Stimulated activated CD8-positive, alpha-beta memory T cell treated with anti-CD3 and anti-CD28 coated beads, Interleukin-7, amount 100 ng/mL, for 4 hours (primary cell): ENCODE data around the gene PEAR1.
A peak's percentile ranks its signal among the peaks of the same experiment; 100 is the strongest.

Experiments used
- DNase-seq, 2 donors: peaks; one replicate each; pipeline ENCODE4 v3.0.0-alpha.2; 2020; ENCODE audit warnings: low read depth in 2 of 2

PEAR1 gene

GRCh38 chr1:156893048-156893953, at the start of gene PEAR1:
Gene PEAR1, plus strand, starts transcription at chr1:156893718. Its CDS starts 10,209 bp downstream, at chr1:156903927.
- DNase-seq: no peak

GRCh38 chr1:156844102-156844501, 49.4 kb upstream of the PEAR1 start:
- DNase-seq: no peak

- no peak for DNase-seq
These were observed 48.9 kb upstream of the PEAR1 start for GRCh38 chr1:156844638-156845037.

GRCh38 chr1:156845055-156845952, 48.2 kb upstream of the PEAR1 start:
- peak; percentile 16 to 38 for DNase-seq

GRCh38 chr1:156845953-156846545, 47.5 kb upstream of the PEAR1 start:
- no peak for DNase-seq

- DNase-seq: no peak
These were observed 46.9 kb upstream of the PEAR1 start for GRCh38 chr1:156846643-156847042.

- DNase-seq: no peak
These were observed 45.7 kb upstream of the PEAR1 start for GRCh38 chr1:156847591-156848460.

- peak; percentile 19 to 55 for DNase-seq
These were observed 44.9 kb upstream of the PEAR1 start for GRCh38 chr1:156848461-156849150.

GRCh38 chr1:156849151-156849496, 44.4 kb upstream of the PEAR1 start:
- no peak for DNase-seq

GRCh38 chr1:156851779-156852417, 41.6 kb upstream of the PEAR1 start:
- no peak for DNase-seq

- no peak for DNase-seq
These were observed 41.1 kb upstream of the PEAR1 start for GRCh38 chr1:156852418-156852874.

- no peak for DNase-seq
These were observed 39.8 kb upstream of the PEAR1 start for GRCh38 chr1:156853761-156854160.

- no peak for DNase-seq
These were observed 38.9 kb upstream of the PEAR1 start for GRCh38 chr1:156854634-156855033.

- no peak for DNase-seq
These were observed 37.2 kb upstream of the PEAR1 start for GRCh38 chr1:156856282-156856785.

- no peak for DNase-seq
These were observed 36.0 kb upstream of the PEAR1 start for GRCh38 chr1:156857532-156857931.

GRCh38 chr1:156858555-156858956, 35.0 kb upstream of the PEAR1 start:
- no peak for DNase-seq

- DNase-seq: no peak
These were observed 34.5 kb upstream of the PEAR1 start, which contains the start of gene INSRR for GRCh38 chr1:156858959-156859522. Gene INSRR, minus strand, starts transcription at chr1:156859117. Its CDS starts 496 bp downstream, at chr1:156858621.

- no peak for DNase-seq
These were observed 33.9 kb upstream of the PEAR1 start for GRCh38 chr1:156859523-156860112.

GRCh38 chr1:156860113-156860627, 33.3 kb upstream of the PEAR1 start:
- DNase-seq: peak in 1 of 2 donors; percentile 51
